Subcutaneous adipose tissue (tissue), 4 donors: Measurements from ENCODE around the gene NKAIN2. TPM values are rescaled to one million over a fixed set of nuclear protein-coding genes. Genes with fewer than 3 reads are reported as not detected.

Source experiments
- CTCF ChIP-seq: fragments of 450-650 bp; IDR thresholded peaks from one replicate; pipeline ENCODE4 v1.5.1; 2016; ENCODE audit warnings: low read depth, mild to moderate bottlenecking, control low read depth, antibody characterized with exemption, moderate library complexity
- total RNA-seq, 4 donors: library from RNA; depleted of rRNA; stranded (reverse); fragments of >200 nt; gene quantifications; one replicate each; pipeline ENCODE4 v1.1.0, GENCODE V29; 2016

NKAIN2 gene
- total RNA-seq, result not detected

- TF ChIP-seq CTCF, result no peak
Measured at GRCh38 chr6:123803504-123804013, at the start of gene NKAIN2. TSS of gene NKAIN2 (plus strand) at chr6:123803865.

GRCh38 chr6:123759472-123759871 lies 44.2 kb upstream of the NKAIN2 start:
- no peak for TF ChIP-seq CTCF

GRCh38 chr6:123763904-123764303 lies 39.8 kb upstream of the NKAIN2 start:
- no peak for TF ChIP-seq CTCF

- TF ChIP-seq CTCF, result no peak
Measured at GRCh38 chr6:123764722-123765121, 38.9 kb upstream of the NKAIN2 start.

- no peak for TF ChIP-seq CTCF
Measured at GRCh38 chr6:123768921-123769320, 34.7 kb upstream of the NKAIN2 start.

- no peak for TF ChIP-seq CTCF
Measured at GRCh38 chr6:123769431-123769830, 34.2 kb upstream of the NKAIN2 start.

GRCh38 chr6:123770247-123770949 lies 33.3 kb upstream of the NKAIN2 start:
- no peak for TF ChIP-seq CTCF
